ENCODE measurements around the gene RFK. TPM values are rescaled to one million over a fixed set of nuclear protein-coding genes. Genes with fewer than 3 reads are reported as not detected.

The RFK gene
- total and polyA plus RNA-seq, 9 of the 15 experiments (the other 6 are each of a cell fraction or from before 2014, with no cell fraction given), result 3.8 to 51.1 (median 14.8) TPM

- no peak overlapping the region for H3K9ac ChIP-seq (ENCODE audit: insufficient read depth in 1 of 2, low read depth in 2 of 2, low read length in 2 of 2)
- intact Hi-C loops (cut with micrococcal nuclease) (loop anchor here (10.0 kb wide), 1 partner anchor 53 kb away; no protein-coding TSS in a partner anchor), in situ Hi-C loops (cut with MboI) (no loop called here)
- H3K4me1 ChIP-seq (replicated peaks in 1 of 2; ENCODE audit: control insufficient read depth in 2 of 2, insufficient read depth in 2 of 2, low read length in 2 of 2), result no peaks in the 10 kb centered on the region
- no peak overlapping the region for H3K27ac ChIP-seq (ENCODE audit: extremely low read depth, low read depth, low read length)
- WGBS (ENCODE audit: insufficient coverage, low coverage, missing lambda C conversion rate), result 0% methylated on average over 1 of the region's 1 CpG
- no TSS peak for BruUV-seq (replicated peaks)
- H3K4me2 ChIP-seq (ENCODE audit: insufficient read depth, low read length), result no peak overlapping the region
- CTCF ChIA-PET (ENCODE audit: low intra/inter-chr PET ratio), result no interaction called here
- H3K9me3 ChIP-seq (replicated peaks; ENCODE audit: control insufficient read depth, insufficient read depth, low read depth, low read length), result no peaks in the 10 kb centered on the region
- ATAC-seq (no peak), DNase-seq (ENCODE audit: extremely low read depth in 1 of 4, low spot score in 3 of 4) (no peak), FAIRE-seq (no peak)
- POLR2A ChIA-PET, result no interaction called here
- no peak overlapping the region for H3K4me3 ChIP-seq
- no peaks in the 10 kb centered on the region for H4K20me1 ChIP-seq (replicated peaks; ENCODE audit: control insufficient read depth, insufficient read depth, low read length)
- no peaks in the 10 kb centered on the region for H3K36me3 ChIP-seq (ENCODE audit: control insufficient read depth, insufficient read depth, low read length)
- TF ChIP-seq RAD21 (CRISPR knock-in tag; conservative IDR thresholded peaks at IDR 0.05 in 1 of 2, IDR thresholded peaks at IDR 0.05 in 1 of 2) (no peak), RBM22 (IDR thresholded peaks at IDR 0.05; ENCODE audit: low read depth, low read length, poor library complexity, severe bottlenecking) (no peak), ERF (CRISPR knock-in tag; IDR thresholded peaks at IDR 0.05) (no peak), GATA2 (CRISPR knock-in tag; IDR thresholded peaks at IDR 0.05) (no peak), KLF16 (IDR thresholded peaks at IDR 0.05) (no peak), CREB1 (IDR thresholded peaks at IDR 0.05) (no peak), CREB1 (CRISPR knock-in tag; IDR thresholded peaks at IDR 0.05) (no peak), TSC22D4 (tag; IDR thresholded peaks at IDR 0.05) (no peak), CTCF (IDR thresholded peaks at IDR 0.05 in 2 of 3, conservative IDR thresholded peaks at IDR 0.05 in 1 of 3; ENCODE audit: insufficient read depth in 2 of 3, low read depth in 1 of 3, low read length in 3 of 3) (no peak)
- H3K27me3 ChIP-seq (ENCODE audit: control insufficient read depth in 2 of 2, insufficient read depth in 2 of 2, low read length in 2 of 2), result no peaks in the 10 kb centered on the region; a peak in 1 of 5 replicates
- no peaks in the 10 kb centered on the region for H3K9me1 ChIP-seq (ENCODE audit: control insufficient read depth, insufficient read depth, low read length)
- no peak overlapping the region for H2AFZ ChIP-seq (ENCODE audit: low read depth, low read length)
- H3K79me2 ChIP-seq (ENCODE audit: control insufficient read depth, insufficient read depth, low read length), result no peaks in the 10 kb centered on the region
These were observed 23.2 kb upstream of the RFK start for GRCh38 chr9:76417394-76417793.
